Uterus (tissue), 2 donors: ENCODE measurements around the gene TOX2.

ENCODE experiments used
- CTCF ChIP-seq, 4 experiments: fragments of 200-600 bp in 2 of 4; fragments of 450-650 bp in 2 of 4; sonication (generic) in 2 of 4; IDR thresholded peaks; one replicate each; pipeline ENCODE4 v1.5.1; 2016 to 2019; ENCODE audit warnings: antibody characterized with exemption in 4 of 4, mild to moderate bottlenecking in 2 of 4, moderate library complexity in 1 of 4
- POLR2A ChIP-seq, 2 donors: fragments of 450-650 bp; IDR thresholded peaks; one replicate each; pipeline ENCODE4 v1.6.1; 2016; ENCODE audit warnings: antibody characterized with exemption in 2 of 2, mild to moderate bottlenecking in 1 of 2, moderate library complexity in 1 of 2

- TF ChIP-seq CTCF (IDR thresholded peaks at IDR 0.05): no peak
- no peak for TF ChIP-seq POLR2A (IDR thresholded peaks at IDR 0.05)
These were observed 42.7 kb downstream of the TOX2 start for GRCh38 chr20:43957392-43957791.
